GM19239 (cell line): ENCODE results near the gene CD40.

Experiments used
- DNase-seq: peaks from one replicate; pipeline ENCODE4 v3.0.0; 2011; ENCODE audit warnings: low spot score; ENCODE audit not compliant: insufficient read length
- FAIRE-seq: peaks from 2 replicates; lab custom pipeline; 2011; peaks lifted over from hg19 to GRCh38; lab: Jason Lieb, UNC

The CD40 gene

DNA sequence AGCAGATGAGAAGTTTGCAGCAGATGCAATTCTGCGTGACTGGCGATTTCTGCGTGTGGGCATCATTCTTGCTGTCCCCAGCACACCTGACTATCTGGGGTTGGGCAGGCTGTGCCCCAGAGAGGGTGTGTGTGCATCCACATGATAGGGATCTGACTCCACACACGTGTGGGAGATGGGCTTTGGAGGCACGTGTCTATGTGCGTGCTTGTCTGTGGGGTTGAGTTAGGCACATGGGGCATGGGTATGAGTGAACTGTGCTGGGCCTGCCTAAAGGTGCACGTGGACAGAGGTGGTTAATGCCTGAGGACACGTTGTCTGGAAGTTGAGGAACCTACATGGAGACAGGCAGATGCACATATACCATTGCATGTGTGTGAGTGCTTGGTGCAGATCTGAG, 50.3 kb downstream of the CD40 start:
- FAIRE-seq = no peak
- no peak for DNase-seq

- FAIRE-seq (no peak), DNase-seq (no peak)
Observed at GRCh38 chr20:46169245-46170171, 51.4 kb downstream of the CD40 start.

DNA sequence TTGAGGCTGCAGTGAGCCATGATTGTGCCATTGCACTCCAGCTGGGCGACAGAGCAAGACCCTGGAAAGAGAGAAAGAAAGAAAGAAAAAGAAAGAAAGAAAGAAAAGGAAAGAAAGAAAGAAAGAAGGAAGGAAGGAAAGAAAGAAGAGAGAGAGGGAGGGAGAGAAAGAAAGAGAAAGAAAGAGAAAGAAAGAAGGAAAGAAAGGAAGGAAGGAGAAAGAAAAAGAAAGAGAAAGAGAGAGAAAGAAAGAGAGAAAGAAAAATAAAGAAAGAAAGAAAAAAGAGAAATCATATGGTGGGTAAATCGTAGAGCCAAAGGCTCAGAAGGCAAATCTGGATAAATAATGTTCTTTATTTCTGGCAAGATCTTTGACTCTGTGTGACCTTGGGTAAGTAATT, 53.4 kb downstream of the CD40 start:
- no peak for DNase-seq
- no peak for FAIRE-seq

GRCh38 chr20:46171909-46172308, 53.8 kb downstream of the CD40 start:
- no peak for DNase-seq
- no peak for FAIRE-seq

GRCh38 chr20:46172455-46172854, 54.3 kb downstream of the CD40 start:
- DNase-seq (no peak), FAIRE-seq (no peak)

DNA sequence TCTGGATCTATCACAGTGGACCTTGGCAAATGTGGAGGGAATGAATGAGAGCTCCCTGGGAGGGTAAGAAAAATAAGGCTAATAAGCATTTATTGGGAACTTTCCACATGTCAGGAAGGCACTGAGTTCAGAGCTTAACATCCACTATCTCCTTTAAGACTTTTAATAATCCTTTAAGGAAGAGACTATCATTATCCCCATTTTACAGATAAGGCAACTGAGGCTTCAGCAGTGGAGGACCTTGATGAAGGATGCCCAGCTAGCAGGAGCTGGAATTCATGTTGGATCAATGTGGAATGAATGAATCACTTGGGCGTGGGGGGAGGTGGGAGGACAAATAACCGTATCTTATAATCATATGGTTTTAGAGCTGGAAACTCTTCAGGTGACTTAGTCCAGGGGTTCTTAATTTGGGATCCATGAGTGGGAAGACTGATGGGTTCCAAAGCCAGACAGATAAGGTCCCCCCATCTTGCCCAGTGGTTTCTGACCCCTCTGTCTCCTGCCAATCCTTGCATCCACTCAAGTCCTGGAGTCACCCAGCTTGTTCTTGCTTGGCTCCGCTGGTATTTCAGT, 54.9 kb downstream of the CD40 start:
- DNase-seq (no peak), FAIRE-seq (no peak)

DNA sequence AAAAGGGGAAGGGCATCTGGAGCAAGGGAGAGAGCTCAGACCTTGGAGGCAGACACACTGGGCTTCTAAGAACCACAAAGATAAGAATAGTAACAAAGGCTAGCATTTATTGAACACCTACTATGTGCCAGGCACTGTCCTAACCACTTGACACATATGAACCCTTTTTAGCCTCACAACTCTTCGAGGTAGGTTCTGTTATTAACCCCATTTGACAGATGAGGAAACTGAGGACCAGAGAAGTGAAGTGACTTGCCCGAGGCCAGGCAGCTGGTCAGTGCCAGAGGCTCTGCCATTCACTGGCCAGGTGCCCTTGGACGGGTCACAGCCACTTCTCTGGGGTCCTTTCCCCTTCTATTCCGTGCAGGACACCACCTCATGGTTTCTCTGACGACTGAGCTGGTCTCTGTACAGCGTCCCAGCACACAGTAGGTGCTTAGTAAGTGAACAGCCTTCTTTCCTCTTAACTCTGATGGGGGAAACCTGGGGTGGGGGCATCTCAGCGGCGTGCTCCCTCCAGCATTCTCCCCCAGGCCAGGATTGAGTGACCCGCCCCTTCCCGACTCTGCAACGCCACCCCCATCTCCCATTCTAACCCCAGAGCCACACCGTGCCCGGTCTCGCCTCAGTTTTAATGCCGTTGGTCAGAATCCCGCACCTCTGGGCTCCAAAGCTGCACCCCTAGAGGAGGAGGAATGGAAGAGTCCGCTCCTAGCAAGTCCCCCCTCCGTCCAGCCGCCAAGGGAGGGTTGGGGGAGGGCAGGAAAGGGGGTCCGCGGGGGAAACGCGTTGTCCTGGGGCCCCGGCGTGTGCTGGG, 55.7 kb downstream of the CD40 start:
- FAIRE-seq = no peak
- DNase-seq = no peak

DNA sequence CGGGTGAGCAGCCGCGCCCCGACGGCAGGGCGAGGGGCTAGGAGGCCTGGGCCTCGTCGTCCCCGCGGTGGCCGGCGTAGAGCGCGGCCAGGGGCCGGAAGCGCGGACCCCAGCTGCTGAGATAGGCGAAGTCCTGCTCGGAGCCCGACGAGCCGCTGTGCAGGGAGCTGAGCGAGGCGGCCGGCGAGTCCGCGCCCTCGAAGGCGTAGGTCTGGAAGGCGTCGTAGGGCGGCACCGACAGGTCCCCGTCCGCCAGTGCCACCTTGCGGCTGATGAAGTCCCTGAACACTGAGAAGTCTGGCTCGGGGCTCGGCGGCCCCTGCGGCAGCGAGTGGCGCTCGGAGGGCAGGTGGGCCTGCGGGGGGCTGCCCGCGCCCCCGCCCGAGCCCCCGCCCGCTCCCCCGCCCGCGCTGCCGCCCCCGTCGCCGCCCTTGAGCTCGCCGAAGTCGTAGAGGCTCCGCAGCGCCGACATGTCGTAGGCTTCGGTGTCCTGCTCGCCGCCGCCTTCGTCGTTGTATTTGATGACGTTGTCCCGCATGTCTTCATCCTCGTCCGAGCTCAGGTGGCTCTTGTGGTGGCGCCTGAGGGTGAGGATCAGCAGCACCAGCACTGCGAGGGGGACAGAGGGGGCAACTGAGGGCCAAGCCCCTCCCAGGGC, 56.5 kb downstream of the CD40 start:
- DNase-seq (peak; percentile 91), FAIRE-seq (peak; percentile 35)

- no peak for FAIRE-seq
Observed at GRCh38 chr20:46175127-46175494, 57.0 kb downstream of the CD40 start.

GRCh38 chr20:46176739-46177378, 58.7 kb downstream of the CD40 start:
- FAIRE-seq = no peak
- no peak for DNase-seq

More at GRCh38 chr20:46175127-46175494, 57.0 kb downstream of the CD40 start:
- DNase-seq = no peak

DNA sequence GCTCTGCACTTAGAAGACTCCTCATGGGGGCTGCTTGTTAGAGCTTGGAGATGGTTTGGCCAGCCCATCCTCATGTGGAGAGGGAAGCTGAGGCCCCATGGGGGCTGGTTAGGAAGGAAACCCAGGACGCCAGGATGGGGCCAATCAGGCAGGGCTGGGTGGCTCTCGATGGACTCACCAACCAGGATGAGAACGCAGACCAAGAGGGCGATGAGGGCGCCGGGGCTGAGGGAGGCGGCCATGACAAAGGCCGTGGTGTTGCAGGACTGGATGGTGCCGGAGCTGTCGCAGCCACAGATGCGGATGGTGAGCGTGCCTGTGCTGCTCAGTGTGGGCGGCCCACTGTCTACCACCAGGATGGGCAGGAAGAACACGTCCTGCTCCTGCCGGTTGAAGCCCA, 59.7 kb downstream of the CD40 start:
- FAIRE-seq (no peak), DNase-seq (no peak)

GRCh38 chr20:46178891-46179290, 60.8 kb downstream of the CD40 start:
- FAIRE-seq = no peak

More at GRCh38 chr20:46178891-46179290, 60.8 kb downstream of the CD40 start:
- no peak for DNase-seq
